GM19372 (cell line): Measurements from ENCODE around the gene ADISSP.
A peak's percentile ranks its signal among the peaks of the same experiment; 100 is the strongest.

Source experiments
- ATAC-seq: cut with Tn5 transposase; IDR thresholded peaks from one replicate; pipeline ENCODE4 v1.9.1; 2021; ENCODE audit warnings: mild to moderate bottlenecking, low read depth, moderate library complexity; ENCODE audit not compliant: unreplicated experiment

ADISSP gene

DNA sequence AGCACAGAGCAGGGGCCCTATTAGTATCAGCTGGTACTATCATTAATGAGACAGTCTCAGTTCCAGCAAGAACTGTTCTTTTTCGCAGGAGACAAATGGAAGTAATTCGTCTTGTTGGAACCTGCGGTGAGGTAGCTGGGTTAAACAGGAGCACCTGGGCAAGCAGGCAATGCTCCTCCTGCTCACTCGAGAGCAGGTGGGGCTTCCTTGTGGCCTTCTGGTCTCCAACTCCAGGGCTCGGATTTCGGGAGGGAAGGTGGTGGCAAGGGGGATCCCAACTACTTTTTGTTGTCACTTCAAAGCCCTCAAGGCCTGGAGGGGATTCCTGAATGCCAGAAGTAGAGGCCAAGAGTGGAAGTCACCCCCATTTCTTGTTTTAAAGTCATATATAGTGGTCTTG, 15.0 kb upstream of the ADISSP start:
- no peak for ATAC-seq

DNA sequence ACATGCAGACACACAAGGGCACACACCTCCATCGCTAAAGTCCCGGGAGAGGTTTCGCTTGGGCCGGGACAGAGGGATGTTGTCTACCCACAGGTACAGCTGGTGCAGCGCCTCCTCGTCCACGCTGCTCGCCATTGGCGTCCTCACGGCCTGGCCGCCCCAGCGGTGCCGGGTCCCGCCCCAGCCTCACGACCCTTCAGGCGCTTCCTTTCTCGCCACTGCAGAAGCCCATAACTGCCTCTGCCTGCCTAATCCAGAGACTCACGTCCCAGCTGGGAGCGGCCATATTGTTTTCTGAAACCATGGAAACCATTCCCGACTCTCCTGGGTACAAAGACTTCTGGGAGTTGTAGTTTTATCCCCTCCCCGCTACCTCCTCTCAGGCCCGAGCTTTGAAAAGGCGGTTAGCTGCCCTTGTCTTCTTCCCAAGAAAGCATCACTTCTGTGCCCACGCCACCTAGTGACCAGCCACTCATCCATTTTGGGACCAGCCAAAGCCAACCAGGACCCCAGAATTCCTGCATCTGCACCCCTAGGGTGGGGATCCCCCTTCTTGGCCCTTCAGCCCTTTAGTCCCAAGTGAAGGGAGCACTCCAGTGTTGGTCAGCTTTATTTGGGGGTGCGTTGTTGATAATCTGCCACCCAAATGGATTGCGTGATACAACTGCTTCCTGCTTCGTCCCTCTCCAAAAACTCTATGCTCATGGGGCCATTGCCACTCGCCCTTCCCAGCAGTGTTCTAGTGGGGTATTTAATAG, 13.8 kb upstream of the ADISSP start, which contains the start of gene SPEF1:
Gene SPEF1, minus strand, starts transcription at position 296 of the 758 bp plus-strand sequence. Its CDS starts 161 bp downstream, at position 135.
- peak; percentile 55 for ATAC-seq

DNA sequence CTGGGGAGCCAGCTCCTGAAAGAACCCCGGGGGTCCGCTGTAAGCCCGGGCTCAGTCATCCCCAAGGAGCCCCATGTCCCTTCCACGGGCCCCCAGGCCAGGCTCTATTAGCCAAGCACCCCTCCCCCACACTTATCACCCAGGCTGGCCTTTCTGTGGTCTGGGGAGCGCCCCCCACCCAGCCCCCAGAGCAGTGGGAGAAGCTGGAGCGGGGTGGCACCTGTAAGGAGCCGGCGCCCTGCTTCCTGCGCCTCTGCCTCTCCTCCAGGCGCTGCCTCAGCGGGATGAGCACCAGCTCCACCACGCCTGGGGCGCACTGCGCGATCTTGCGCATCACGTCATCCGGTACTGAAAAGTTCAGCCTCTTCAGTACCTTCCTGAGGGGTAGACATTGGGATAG, 11.4 kb upstream of the ADISSP start:
- ATAC-seq, result no peak

DNA sequence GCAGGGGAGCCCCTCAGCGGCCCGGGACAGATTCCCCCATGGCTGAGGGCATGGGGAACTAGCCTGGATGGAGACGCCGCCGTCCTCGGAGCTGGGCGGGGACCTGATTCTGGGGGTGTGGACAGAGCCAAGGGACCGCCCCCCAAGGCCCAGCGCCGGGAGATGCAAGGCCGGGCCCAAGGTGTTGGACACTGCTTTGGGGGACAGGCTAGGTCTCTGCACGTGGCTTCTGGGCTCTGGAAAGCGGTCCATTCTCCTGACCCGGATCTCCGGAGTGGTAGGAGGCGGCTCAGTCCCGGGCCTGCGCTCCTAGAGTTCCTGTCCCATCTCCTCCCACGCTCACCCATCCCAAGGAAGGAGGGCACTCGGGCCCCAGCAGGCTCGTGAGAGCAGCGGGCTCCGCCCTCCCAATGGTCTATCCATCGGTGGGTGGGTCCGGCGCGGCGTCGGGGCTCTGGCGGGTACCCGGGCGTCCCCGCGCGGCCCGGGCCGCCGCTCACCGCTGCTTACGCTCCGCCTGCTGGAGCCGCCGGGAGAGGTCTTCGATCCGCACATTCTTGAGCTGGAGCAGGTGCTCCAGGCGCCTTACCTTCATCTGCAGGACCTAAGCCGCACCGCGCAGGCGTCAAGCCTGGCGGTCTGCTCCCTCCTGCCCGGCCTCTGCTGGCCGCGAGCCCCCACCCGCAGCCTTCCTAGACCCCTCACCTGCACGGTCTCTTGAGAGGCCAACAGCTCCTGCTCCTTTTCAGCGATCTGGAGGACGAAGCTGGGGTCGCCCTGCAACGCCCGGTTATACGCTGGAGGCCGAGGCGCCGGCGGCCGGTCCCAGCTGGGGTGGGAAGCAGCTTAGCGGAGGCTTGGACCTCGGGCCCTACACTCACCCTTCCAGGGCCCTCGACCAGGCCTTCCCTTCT, 10.4 kb upstream of the ADISSP start:
- no peak for ATAC-seq

DNA sequence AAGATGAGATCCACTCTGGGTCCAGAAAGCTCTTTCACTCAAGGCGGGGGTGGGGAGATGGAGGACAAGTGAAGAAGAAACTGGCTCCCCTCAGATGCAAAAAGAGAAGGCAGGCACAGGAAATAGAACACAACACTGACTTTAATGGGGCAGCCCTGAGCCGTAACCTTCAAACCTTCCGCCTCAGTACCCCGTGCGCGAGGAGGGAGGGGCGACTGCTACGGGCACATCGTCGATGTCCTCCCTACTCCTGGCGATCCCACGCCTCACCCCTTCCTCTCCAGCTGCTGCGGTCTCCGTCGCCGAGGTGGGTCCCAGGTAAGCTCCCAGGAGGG, 9.8 kb upstream of the ADISSP start:
- no peak for ATAC-seq

DNA sequence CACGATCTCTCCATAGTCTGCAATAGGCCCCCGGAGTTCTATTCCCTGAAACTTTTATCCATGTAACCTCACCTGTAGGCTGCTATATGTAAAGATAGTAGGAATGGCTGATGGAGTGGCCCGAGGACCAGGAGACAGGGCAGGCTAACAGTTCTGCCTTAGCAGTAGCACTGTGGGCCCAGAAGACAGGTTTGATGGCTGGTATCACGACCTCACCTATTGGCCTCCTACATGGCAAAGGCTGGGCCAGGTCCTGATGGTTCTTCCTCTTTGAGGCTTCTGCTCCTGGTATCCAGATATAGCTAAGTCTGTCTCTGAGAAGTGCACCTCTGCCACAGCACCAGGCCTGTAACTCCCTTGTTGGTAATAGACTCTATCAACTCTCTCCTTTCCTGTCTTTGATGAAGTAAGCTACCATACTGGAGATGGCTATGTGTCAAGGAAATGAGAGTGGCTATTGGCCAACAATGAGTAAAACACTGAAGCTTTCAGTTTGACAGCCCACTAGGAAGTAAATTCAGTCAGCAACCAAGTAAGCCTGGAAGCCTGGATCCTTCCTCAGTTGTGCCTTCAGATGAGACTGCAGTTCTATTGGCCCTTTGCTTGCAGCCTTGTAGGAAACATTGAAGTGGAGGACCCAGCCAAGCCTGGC, 8.0 kb upstream of the ADISSP start:
- no peak for ATAC-seq

DNA sequence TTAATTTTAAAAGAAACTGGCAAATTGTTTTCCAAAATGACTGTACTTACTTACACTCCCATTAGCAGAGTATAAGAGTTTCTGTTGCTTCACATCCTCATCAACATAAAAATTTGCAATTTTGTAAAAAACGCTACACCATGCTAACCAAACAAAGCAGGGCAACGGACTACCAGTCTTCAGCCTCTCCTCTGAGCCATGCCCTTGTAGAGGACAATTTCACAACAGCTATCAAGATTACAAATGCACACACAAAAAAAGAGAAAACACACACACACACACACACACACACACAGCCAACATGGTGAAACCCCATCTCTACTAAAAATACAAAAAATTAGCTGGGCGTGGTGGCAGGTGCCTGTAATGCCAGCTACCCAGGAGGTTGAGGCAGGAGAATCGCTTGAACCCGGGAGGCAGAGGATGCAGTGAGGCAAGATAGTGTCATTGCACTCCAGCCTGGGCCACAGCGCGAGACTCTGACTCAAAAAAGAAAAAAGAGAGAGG, 4.1 kb upstream of the ADISSP start:
- no peak for ATAC-seq

DNA sequence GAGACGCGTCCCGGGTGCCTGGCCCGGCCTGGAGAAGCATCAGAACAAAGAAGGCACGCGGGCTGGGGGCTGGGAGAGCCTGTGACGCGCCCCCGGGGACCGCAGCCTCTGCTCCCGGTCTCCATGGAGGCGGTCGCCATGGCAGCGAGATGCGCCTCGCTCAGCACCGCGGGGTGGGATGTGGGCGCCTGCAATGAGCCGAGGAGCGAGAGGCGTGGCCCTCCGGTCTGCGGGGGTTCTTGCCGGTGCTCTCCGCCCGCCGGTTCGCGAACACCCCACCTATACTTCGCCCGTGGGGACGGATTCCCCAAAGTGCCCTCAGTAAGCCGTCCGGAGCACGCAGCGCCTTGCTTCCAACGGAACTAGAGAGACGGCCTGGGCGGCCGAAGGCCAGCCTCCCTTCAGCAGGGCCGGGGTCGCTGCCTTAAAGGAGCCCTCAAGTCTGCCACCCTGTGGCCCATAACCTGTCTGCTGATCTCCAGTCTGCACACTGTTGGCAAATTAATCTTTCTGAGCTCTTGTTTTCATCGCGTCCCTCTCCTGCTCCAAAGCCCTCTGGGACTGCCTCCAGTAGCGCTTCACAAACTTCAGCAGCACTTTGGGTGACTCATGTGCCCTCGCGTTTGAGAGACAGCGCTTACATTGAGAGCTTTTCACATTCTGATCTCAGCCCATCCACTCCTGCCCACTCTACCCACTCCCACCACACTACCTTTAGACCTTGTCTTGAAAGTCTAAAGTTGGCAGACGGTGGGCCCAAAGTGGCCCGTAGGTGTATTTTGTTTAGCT, 983 bp upstream of the ADISSP start:
- ATAC-seq, result peak; percentile 33

DNA sequence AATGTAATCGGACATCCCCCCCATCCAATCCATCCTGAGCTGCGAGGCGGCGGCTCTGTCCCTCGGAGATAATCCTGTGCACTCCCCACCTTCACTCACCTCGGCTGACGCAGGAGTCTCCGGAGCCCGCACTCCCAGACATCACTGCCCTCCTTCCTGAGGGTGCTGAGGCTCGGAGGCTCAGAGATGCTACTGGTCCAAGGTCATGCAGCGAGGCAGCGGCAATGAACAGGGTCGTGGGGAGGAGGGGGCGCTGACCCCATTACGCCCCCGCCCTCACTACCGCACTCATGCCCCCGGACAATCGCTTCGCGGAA, 485 bp downstream of the ADISSP start:
- ATAC-seq, result no peak

DNA sequence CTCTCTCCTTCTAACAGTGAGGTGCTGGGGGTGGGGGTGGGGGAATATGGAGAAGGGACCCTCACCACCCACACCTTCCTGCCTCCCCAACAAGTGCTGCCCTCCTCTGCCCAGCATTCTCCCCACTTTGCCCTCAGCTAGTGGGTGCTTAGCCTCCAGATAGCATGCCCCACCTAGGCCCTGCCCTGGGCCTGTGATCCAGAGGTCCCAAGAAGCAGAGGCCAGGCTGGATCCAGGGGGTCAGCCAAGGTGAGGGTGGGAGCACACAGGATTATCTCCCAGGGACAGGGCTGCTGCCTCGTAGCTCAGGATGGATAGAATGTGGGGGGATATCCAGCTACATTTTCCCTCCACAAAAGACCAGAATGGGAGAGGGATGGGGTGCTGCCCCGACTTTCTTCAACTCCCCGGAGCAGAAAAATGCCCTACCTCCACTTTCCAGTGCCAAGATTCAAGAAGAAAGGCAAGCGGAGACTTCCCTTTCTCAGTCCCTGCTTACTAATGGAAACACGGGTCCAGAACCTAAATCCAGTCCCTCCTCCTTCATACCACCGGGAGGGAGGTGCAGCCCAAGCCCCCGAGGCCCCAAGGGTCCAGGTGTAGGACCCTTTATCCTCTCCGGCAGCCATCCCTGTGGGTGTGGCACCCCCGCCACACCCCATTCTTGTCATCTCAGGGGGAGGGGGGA, 987 bp downstream of the ADISSP start:
- no peak for ATAC-seq

DNA sequence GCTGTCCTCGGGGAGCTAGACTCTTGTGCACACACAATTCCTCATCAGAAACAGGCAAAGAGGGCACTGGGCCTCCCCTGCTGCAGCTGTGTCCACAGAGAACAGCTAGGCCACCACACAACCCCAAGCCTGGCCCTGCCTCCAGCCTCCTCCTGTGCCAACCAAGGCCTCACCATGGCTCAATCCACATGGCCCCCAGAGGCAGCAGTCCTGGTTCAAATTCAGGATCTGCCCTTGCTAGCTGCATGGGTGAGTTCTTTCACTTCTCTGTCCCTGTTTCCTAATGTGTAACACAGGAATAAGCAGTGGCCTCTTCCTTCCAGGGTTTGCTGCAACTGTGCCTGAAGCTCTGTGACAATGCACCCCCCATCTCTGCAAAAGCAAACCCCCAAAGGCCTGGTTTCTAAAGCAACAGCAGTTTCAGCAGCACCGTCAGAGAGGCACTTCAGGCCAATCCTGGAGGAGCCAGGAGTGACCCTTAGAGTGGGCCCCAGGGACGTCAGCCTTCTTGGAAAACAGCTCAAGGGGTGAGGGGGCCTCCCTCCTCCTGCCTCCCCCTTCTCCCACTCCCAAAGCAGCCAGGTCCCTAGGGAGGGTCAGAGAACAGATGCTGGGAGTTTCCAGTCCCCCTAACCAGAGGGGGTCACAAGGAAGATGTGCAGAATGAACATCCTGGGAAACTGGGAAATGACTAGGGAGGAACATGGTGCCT, 2.2 kb downstream of the ADISSP start:
- no peak for ATAC-seq

DNA sequence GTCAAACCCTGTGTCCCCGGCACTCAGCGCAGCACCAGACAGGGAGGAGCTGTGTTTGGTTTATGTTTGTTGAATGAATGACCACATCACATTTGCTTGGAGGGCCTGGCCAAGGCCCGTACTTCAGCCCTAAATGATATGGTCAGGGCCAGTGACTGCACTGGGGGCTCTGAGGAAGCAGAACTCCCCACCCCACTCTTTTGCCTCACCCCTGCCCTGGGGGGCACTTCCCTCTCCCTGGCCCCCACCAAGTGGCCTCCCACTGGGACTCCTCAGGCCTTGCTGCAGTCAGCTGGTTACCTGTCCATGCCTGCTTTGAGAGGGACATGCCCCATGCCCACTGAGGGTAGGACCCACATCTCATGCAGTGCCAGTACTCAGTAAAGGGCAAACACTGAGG, 2.9 kb downstream of the ADISSP start:
- no peak for ATAC-seq

DNA sequence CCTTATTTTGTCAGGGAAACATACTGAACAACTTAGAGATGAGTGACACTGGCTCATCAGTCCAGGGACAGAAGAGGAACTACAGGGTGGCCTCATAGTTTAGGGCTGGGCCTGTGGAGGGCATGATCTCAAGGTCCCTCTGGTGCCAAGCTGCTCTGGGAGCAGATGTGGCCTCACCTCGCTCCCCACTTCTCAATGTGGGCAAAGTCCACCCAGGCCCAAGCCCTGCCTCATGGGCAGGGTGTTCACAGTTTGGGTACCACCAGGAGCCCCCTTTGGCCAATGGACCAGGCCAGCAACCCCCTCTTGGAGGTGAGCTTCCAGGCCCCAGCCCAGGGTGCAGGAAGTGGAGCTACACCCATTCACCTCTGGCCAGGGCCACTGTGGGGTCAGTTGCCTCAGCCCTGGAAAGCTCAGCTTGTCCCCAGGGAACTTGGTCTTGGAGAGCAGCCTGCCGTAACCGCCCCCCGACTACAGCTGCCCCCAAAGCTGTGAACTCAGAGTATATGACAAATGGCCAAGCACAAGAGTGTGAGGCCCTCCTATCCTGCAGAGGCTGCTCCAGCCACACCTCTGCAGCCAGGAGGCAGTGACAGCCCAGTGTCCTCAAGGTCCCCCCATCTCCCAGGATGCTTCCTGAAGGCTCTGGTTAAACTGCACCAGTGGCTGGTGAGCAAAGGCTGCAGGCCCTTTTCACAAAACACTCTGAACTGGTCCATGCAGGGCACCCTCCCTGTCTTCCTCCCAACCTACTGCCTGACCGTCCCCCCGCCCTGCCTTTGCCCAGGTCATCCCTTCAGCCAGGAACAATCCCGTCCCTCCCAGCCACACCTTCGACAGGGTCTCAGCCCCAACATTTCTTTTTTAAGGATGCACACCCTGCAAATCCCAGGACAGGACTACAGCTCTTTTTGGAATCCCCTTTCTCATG, 3.6 kb downstream of the ADISSP start:
- no peak for ATAC-seq

DNA sequence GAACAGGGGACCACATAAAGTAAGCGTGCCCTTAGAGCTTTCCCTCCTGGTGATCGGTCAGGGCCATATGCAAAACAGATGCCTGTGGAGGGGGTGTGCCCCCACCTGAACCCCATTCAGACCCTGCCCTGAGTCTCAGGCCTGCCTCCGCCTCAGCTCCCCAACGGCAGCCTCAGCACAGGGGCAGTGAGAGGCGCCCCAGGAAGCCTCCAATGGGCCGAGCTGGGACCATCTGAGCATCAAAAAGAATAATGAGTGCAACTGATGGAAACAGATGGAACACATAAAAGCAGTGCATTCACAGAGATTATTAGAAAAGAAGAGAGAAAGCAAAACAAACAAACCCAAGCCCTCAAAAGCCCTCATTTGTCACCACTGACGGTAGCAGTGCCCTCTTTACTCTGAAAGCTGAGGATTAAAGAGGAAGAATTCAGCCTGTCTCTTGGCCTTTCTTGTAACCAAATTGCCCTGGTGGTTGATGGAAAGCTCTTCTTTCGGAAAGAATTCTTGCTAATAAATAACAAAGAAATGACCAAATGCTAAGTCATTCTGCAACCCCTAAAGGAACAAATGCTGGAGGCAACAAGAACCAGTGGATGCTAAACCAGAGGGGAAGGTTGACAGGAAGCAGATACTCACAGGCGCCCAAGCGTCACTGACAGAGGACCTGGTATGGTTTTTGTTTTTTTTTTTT, 6.8 kb downstream of the ADISSP start:
- ATAC-seq, result no peak

DNA sequence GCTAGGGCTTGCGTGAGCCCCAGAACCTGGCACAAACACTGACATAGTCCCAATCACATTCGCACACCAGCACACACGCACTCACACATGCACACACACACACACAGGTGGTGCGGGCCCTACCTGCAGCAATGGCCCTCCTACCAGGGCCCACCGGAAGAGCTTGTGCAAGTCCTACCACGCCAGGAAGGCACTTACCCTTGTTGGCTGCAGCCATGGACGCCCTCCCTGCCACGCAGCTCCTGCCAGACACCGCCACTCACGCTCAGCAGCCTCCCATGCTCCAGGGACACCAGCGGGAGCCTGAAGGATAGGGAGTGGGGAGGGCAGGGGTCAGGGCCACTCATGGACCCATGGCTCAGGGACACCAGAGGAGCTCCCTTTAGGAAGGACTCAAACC, 7.7 kb downstream of the ADISSP start:
- ATAC-seq, result no peak

DNA sequence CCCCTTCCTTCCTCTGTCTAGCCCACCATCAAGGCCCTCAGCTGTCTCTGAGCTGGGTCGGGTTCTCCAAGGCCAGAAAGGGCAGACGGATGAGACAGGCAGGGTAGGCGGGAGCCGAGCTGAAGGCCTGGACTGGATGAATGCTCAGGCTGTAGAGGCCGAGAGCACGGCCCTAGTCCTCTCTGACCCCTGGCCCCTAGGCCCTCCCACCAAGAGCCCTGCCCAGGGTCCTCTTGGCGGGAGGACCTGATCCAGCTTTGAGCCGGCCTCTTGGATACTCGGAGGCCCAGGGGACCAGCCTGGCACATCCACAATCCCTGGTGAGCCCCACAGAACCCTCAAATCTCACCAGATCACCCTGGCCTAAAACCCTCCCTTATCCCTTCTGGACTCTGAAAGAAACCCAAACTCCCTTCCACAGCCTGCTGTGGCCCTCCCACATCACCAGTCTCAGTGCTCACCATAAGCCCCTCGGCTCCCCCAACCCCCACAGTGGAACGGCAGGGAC, 8.2 kb downstream of the ADISSP start:
- no peak for ATAC-seq

DNA sequence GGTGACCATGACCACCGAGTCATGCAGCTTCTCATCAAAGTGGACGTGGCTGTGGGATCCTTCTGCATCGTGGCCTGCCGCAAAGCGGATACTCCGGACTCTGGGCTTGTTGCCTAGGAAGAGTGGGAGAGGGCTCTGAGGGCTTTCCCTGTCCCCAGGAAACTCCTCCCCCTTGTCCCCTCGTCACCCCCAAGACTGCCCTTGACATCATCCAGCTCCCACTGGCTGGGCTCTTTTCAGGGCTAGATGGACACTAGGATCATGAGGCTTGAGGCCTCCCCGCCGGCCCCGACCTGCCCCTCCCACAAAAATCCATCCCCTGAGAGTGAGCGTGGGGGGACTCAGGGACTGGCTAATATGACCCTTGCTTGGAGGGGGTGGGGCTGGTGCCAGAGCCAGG, 9.0 kb downstream of the ADISSP start:
- no peak for ATAC-seq
